DOHH2 (cell line): Measurements from ENCODE around the gene ICAM1.

Experiments
- CTCF ChIP-seq: fragments of 200-600 bp; sonication (generic); IDR thresholded peaks from one replicate; pipeline ENCODE4 v1.5.1; 2014; ENCODE audit warnings: antibody characterized with exemption, mild to moderate bottlenecking, low read depth, low read length; ENCODE audit not compliant: poor library complexity, severe bottlenecking
- EZH2phosphoT487 ChIP-seq: fragments of 200-600 bp; sonication (generic); IDR thresholded peaks from 2 replicates; pipeline ENCODE4 v1.6.1; 2017; ENCODE audit warnings: borderline replicate concordance, mild to moderate bottlenecking, antibody characterized with exemption, low read length, moderate library complexity, mixed read lengths

DNA sequence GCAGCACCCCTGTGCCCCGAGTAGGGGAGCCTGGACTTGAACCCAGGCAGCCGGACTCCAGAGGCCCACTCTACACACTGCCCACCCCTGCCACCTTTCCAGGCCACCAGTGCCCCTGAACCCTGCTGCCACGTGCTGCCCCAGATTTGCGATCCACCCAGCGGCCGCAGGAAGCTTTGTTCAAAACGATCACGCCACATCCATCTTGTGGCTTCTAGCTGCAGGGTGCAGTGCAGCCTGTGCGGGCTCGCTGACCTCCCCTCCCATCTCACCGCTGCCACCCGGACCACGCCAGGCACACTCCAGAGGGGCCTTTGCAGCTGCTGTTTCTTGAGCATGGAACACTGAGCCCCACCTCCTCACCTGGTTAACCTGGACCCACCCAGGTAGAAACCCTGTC lies 58.6 kb downstream of the ICAM1 start:
- TF ChIP-seq CTCF: no peak
- no peak for TF ChIP-seq EZH2phosphoT487
